Panc1 (cell line): ENCODE measurements around the gene PHLPP1. TPM values are rescaled to one million over a fixed set of nuclear protein-coding genes. Genes with fewer than 3 reads are reported as not detected.

ENCODE experiments used
- ATAC-seq: fragments of 200-7000 bp; cut with Tn5 transposase; 2 replicates; pipeline ENCODE4 v1.9.1; 2020; ENCODE audit warnings: mild to moderate bottlenecking, moderate library complexity
- BruUV-seq: library from RNA; stranded (reverse); fragments of 400-500 nt; replicated peaks from 2 replicates; lab custom pipeline; 2021; lab: Mats Ljungman, UMichigan
- CTCF ChIA-PET: fragments of 300-600 bp; sonication (Branson Sonifier 250); formaldehyde crosslinking; loops from one replicate; lab custom pipeline; 2022; ENCODE audit warnings: antibody characterized with exemption; lab: Charles Lee
- POLR2A ChIA-PET: fragments of 300-600 bp; sonication (Branson Sonifier 250); formaldehyde crosslinking; loops from one replicate; lab custom pipeline; 2022; ENCODE audit warnings: antibody characterized with exemption; lab: Charles Lee
- DNase-seq: peaks from one replicate; pipeline ENCODE4 v3.0.0-alpha.2; 2010; ENCODE audit warnings: low read depth, low spot score
- H3K27ac ChIP-seq: 2 replicates; pipeline ENCODE4 v1.5.1; 2011; ENCODE audit warnings: mild to moderate bottlenecking, low read length, inconsistent platforms
- H3K27me3 ChIP-seq: fragments of 200-500 bp; sonication (Bioruptor generic); 2 replicates; pipeline ENCODE4 v1.6.0; 2014; ENCODE audit warnings: low read length, inconsistent platforms; ENCODE audit not compliant: control insufficient read depth, insufficient read depth
- H3K36me3 ChIP-seq: fragments of 200-500 bp; sonication (Bioruptor generic); 2 replicates; pipeline ENCODE4 v1.5.1; 2014; ENCODE audit warnings: inconsistent platforms, mild to moderate bottlenecking, low read length, moderate library complexity; ENCODE audit not compliant: control insufficient read depth, insufficient read depth
- H3K4me1 ChIP-seq: 2 replicates; pipeline ENCODE4 v1.5.1; 2011; ENCODE audit warnings: inconsistent platforms, mild to moderate bottlenecking, low read length, moderate library complexity; ENCODE audit not compliant: control insufficient read depth, insufficient read depth
- H3K4me3 ChIP-seq, 2 experiments: 2 replicates each; pipeline ENCODE4 v1.5.1; 2011 to 2012; ENCODE audit warnings: low read depth in 2 of 2, low read length in 2 of 2, mild to moderate bottlenecking in 2 of 2, inconsistent platforms in 1 of 2, moderate library complexity in 1 of 2
- H3K9me3 ChIP-seq: fragments of 200-500 bp; sonication (Bioruptor generic); 2 replicates; pipeline ENCODE4 v1.5.1; 2014; ENCODE audit warnings: low read depth, mild to moderate bottlenecking, inconsistent platforms, low read length, moderate library complexity; ENCODE audit not compliant: control insufficient read depth, insufficient read depth
- CTCF ChIP-seq: fragments of 450-650 bp; IDR thresholded peaks from 2 replicates; pipeline ENCODE4 v1.5.1; 2017; ENCODE audit warnings: mild to moderate bottlenecking
- POLR2AphosphoS5 ChIP-seq: IDR thresholded peaks from 2 replicates; pipeline ENCODE4 v1.6.1; 2012; ENCODE audit warnings: mild to moderate bottlenecking, low read depth, low read length, moderate library complexity
- REST ChIP-seq, 2 experiments: IDR thresholded peaks; 2 replicates each; pipeline ENCODE4 v1.6.1; 2011 to 2012; ENCODE audit warnings: low read depth in 2 of 2, control low read depth in 1 of 2, low read length in 1 of 2, mild to moderate bottlenecking in 1 of 2, moderate library complexity in 1 of 2; ENCODE audit not compliant: insufficient read depth in 1 of 2
- SIN3A ChIP-seq: IDR thresholded peaks from 2 replicates; pipeline ENCODE4 v1.6.1; 2012; ENCODE audit warnings: low read depth, mild to moderate bottlenecking, low read length, moderate library complexity, borderline replicate concordance; ENCODE audit not compliant: insufficient read depth
- TCF7L2 ChIP-seq: IDR thresholded peaks from 2 replicates; pipeline ENCODE4 v1.6.1; 2011; ENCODE audit warnings: mild to moderate bottlenecking, low read depth, low read length, inconsistent platforms
- in situ Hi-C: cut with HindIII; loops from 2 replicates; pipeline ENCODE4 v1.10.0; 2016; ENCODE audit warnings: low sequenced_read_pairs, low pct_unique_long_range_greater_than_20kb
- intact Hi-C: fragments of 100-400 bp; cut with micrococcal nuclease; formaldehyde crosslinking; loops from one replicate; pipeline ENCODE4 v1.10.0; 2022; ENCODE audit not compliant: unreplicated experiment
- total RNA-seq: library from RNA; stranded (reverse); gene quantifications from one replicate; pipeline ENCODE4 v1.2.1, GENCODE V29; 2021; ENCODE audit not compliant: unreplicated experiment

Gene PHLPP1
- total RNA-seq, 1 experiment from 2014 or later: 6.3 TPM

DNA sequence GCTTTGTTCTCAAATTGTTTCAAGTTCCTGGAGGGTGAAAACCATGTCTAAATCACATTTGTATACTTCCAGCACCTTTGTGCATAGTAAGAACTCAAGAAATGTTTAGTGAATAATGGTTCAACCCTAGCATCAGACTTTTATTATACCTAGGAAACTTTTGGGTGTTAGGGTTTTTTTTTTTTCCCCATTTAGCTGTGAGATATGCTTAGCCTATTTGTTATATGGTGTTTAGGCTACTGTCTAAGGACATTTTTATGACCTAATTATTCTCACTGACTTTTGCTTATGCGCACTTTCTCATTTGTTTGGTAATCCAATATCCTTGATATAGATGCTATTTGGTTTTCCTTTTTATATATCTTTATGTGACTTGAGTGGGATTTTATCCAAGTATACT lies 164.7 kb downstream of the PHLPP1 start:
- POLR2A ChIA-PET: no interaction called here
- Histone ChIP-seq H3K36me3 (no peaks in the 10 kb centered on the region), H3K9me3 (no peaks in the 10 kb centered on the region), H3K27me3 (no peaks in the 10 kb centered on the region), H3K4me3 (no peak overlapping the region), H3K4me1 (peaks cover 3% of the 10 kb centered on the region; the same call in 1 of the 2 replicates), H3K27ac (no peak overlapping the region)
- TF ChIP-seq CTCF (no peak), POLR2AphosphoS5 (no peak), REST (IDR thresholded peaks at IDR 0.05; ENCODE audit: insufficient read depth in 1 of 2, low read depth in 2 of 2, low read length in 1 of 2) (no peak), TCF7L2 (no peak), SIN3A (no peak)
- no peak for ATAC-seq
- CTCF ChIA-PET: interaction anchor here (0.6 kb wide), 1 partner anchor 167 kb away, joined by 10 read pairs; no protein-coding TSS in a partner anchor
- BruUV-seq: no TSS peak
- intact Hi-C loops: no loop called here
- DNase-seq: no peak
- in situ Hi-C loops: no loop called here

DNA sequence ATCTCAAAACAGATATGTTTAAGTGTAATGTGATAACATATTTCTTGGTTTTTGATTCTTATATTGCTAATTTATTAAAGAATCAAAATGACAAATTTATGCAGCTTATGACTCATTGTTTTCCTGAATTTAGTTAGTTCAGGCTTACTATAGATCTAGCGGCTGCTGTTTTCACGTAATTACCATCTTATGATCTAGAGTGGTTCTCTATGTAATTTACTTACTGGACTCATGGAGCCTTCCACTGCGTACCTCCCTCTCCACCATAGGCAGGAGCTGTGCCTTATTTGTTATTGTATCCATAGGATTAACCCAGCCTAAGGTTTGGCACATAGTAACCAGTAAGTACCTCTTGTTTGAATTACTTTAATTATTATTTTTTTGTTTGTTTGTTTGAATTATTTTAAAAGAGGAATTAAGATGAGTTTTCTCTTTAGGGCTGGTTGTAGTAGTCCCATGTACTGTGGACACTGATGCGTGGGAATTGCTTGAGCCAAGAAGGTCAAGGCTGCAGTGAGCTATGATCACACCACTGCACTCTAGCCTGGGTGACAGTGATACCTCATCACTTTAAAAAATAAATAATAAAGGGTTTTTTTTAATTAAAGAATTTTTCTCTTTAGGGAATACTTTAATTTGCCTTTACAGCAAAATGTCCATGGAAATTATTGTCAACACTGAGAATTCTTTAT lies 165.5 kb downstream of the PHLPP1 start:
- no peak for TF ChIP-seq TCF7L2
- no peak for TF ChIP-seq CTCF
- TF ChIP-seq SIN3A: no peak
- BruUV-seq: no TSS peak
- Histone ChIP-seq H3K27ac (no peak overlapping the region), H3K4me1 (peaks cover 3% of the 10 kb centered on the region; the same call in 1 of the 2 replicates), H3K4me3 (no peak overlapping the region), H3K9me3 (no peaks in the 10 kb centered on the region), H3K27me3 (no peaks in the 10 kb centered on the region), H3K36me3 (no peaks in the 10 kb centered on the region)
- intact Hi-C loops: no loop called here
- in situ Hi-C loops: no loop called here
- DNase-seq (no peak), ATAC-seq (no peak)
- ChIA-PET POLR2A (no interaction called here), CTCF (no interaction called here)
